K562 (cell line): ENCODE measurements around the gene TAS2R4. TPM values are rescaled to one million over a fixed set of nuclear protein-coding genes. Genes with fewer than 3 reads are reported as not detected.

Experiments used
- ATAC-seq: fragments of 200-7000 bp; cut with Tn5 transposase; 3 replicates; pipeline ENCODE4 v1.9.1; 2020; ENCODE audit warnings: moderate library complexity
- BruUV-seq: library from RNA; stranded (reverse); fragments of 400-500 nt; replicated peaks from 2 replicates; lab custom pipeline; 2021; lab: Mats Ljungman, UMichigan
- CTCF ChIA-PET: fragments of 300-600 bp; formaldehyde crosslinking; extraction: SDS; loops from one replicate; lab custom pipeline; 2021; ENCODE audit warnings: low intra/inter-chr PET ratio; lab: Yijun Ruan, JAX
- POLR2A ChIA-PET: fragments of 300-600, 350-650 bp; sonication (Branson Sonifier 250); formaldehyde crosslinking; extraction: SDS; loops from one replicate; lab custom pipeline; 2021; ENCODE audit warnings: antibody characterized with exemption, inconsistent platforms; lab: Yijun Ruan, JAX
- DNase-seq, 4 experiments: peaks; one replicate each; pipeline versions ENCODE4 v3.0.0 to v3.0.0-alpha.2; 2011 to 2018; ENCODE audit warnings: low spot score in 3 of 4, mixed read lengths in 3 of 4; ENCODE audit errors: extremely low read depth in 1 of 4
- FAIRE-seq: peaks from 2 replicates; lab custom pipeline; 2011; peaks lifted over from hg19 to GRCh38; lab: Jason Lieb, UNC
- H2AFZ ChIP-seq: 2 replicates; pipeline ENCODE4 v1.6.0; 2011; ENCODE audit warnings: low read depth, low read length, control low read depth, inconsistent platforms
- H3K27ac ChIP-seq: fragments of 200-600 bp; 3 replicates; pipeline ENCODE4 v1.8.0; 2011; ENCODE audit warnings: low read depth, mild to moderate bottlenecking, control low read depth, inconsistent platforms, low read length, moderate library complexity, mixed read lengths; ENCODE audit errors: extremely low read depth
- H3K27me3 ChIP-seq, 2 experiments: fragments of 300-600 bp in 1 of 2; 2 replicates in 1 of 2; 3 replicates in 1 of 2; pipeline versions ENCODE4 v1.6.0 to v1.8.0; 2011; ENCODE audit warnings: inconsistent platforms in 2 of 2, low read length in 2 of 2, mild to moderate bottlenecking in 1 of 2, mixed read lengths in 1 of 2, moderate library complexity in 1 of 2; ENCODE audit not compliant: control insufficient read depth in 2 of 2, insufficient read depth in 2 of 2
- H3K36me3 ChIP-seq: fragments of 300-600 bp; 3 replicates; pipeline ENCODE4 v1.8.0; 2011; ENCODE audit warnings: mild to moderate bottlenecking, low read length, inconsistent platforms; ENCODE audit not compliant: control insufficient read depth, insufficient read depth
- H3K4me1 ChIP-seq, 2 experiments: fragments of 200-600 bp in 1 of 2; replicated peaks in 1 of 2; 2 replicates in 1 of 2; 3 replicates in 1 of 2; pipeline versions ENCODE4 v1.5.1 to v1.8.0; 2011; ENCODE audit warnings: inconsistent platforms in 2 of 2, low read length in 2 of 2, mild to moderate bottlenecking in 1 of 2, mixed read lengths in 1 of 2, moderate library complexity in 1 of 2; ENCODE audit not compliant: control insufficient read depth in 2 of 2, insufficient read depth in 2 of 2
- H3K4me2 ChIP-seq: 2 replicates; pipeline ENCODE4 v1.6.1; 2011; ENCODE audit warnings: low read length, control low read depth, inconsistent platforms, mixed read lengths; ENCODE audit not compliant: insufficient read depth
- H3K4me3 ChIP-seq: fragments of 200-600 bp; sonication (generic), shearing (Covaris generic); 2 replicates; pipeline ENCODE4 v1.5.1; 2016; ENCODE audit warnings: control low read depth, inconsistent platforms
- H3K79me2 ChIP-seq: fragments of 200-600 bp; 3 replicates; pipeline ENCODE4 v1.8.0; 2011; ENCODE audit warnings: low read length, inconsistent platforms; ENCODE audit not compliant: control insufficient read depth, insufficient read depth
- H3K9ac ChIP-seq, 2 experiments: 2 replicates each; pipeline versions ENCODE4 v1.6.0 to v1.6.1; 2011; ENCODE audit warnings: low read depth in 2 of 2, low read length in 2 of 2, control low read depth in 1 of 2, inconsistent platforms in 1 of 2, mild to moderate bottlenecking in 1 of 2, mixed read lengths in 1 of 2; ENCODE audit not compliant: insufficient read depth in 1 of 2
- H3K9me1 ChIP-seq: one replicate; pipeline ENCODE4 v1.6.0; 2011; ENCODE audit warnings: inconsistent platforms, mild to moderate bottlenecking, low read length, moderate library complexity; ENCODE audit not compliant: control insufficient read depth, insufficient read depth
- H3K9me3 ChIP-seq: replicated peaks from 2 replicates; pipeline ENCODE4 v1.5.1; 2011; ENCODE audit warnings: low read depth, low read length, inconsistent platforms; ENCODE audit not compliant: control insufficient read depth, insufficient read depth
- H4K20me1 ChIP-seq: replicated peaks from 2 replicates; pipeline ENCODE4 v1.6.1; 2011; ENCODE audit warnings: low read length, inconsistent platforms, mixed read lengths; ENCODE audit not compliant: control insufficient read depth, insufficient read depth
- CBX3 ChIP-seq, 2 experiments: IDR thresholded peaks; 1 replicate in 1 of 2; 2 replicates in 1 of 2; pipeline ENCODE4 v1.6.1; 2012; ENCODE audit warnings: inconsistent platforms in 2 of 2, low read length in 2 of 2, borderline replicate concordance in 1 of 2, control low read depth in 1 of 2
- CBX8 ChIP-seq: fragments of 200-600 bp; sonication (generic); IDR thresholded peaks from 2 replicates; pipeline ENCODE4 v1.6.1; 2012; ENCODE audit warnings: borderline replicate concordance, mixed run types, low read depth, mild to moderate bottlenecking, moderate library complexity, mixed read lengths, low read length, control low read depth, inconsistent platforms; ENCODE audit not compliant: poor library complexity, severe bottlenecking; ENCODE audit errors: extremely low read depth
- CEBPB ChIP-seq: fragments of 450-650 bp; IDR thresholded peaks from 2 replicates; pipeline ENCODE4 v1.6.1; 2016; ENCODE audit warnings: missing genetic modification characterization, missing compliant biosample characterization
- ETS2 ChIP-seq: IDR thresholded peaks from 2 replicates; pipeline ENCODE4 v1.6.1; 2016; ENCODE audit warnings: borderline replicate concordance, missing genetic modification characterization, mild to moderate bottlenecking, moderate library complexity, missing compliant biosample characterization; ENCODE audit not compliant: poor library complexity, severe bottlenecking
- MCM5 ChIP-seq: fragments of 450-650 bp; IDR thresholded peaks from 2 replicates; pipeline ENCODE4 v1.6.1; 2016; ENCODE audit warnings: low read depth
- MNT ChIP-seq, 2 experiments: fragments of 450-650 bp; conservative IDR thresholded peaks; 2 replicates each; pipeline ENCODE4 v1.6.1; 2017; ENCODE audit warnings: mild to moderate bottlenecking in 2 of 2, moderate library complexity in 2 of 2
- RBM39 ChIP-seq: fragments of 200-400 bp; formaldehyde crosslinking; optimal IDR thresholded peaks from 2 replicates; pipeline ENCODE3; 2018; ENCODE audit warnings: low read depth, low read length
- RHOXF2B ChIP-seq: fragments of 250-450 bp; sonication (Bioruptor Pico); conservative IDR thresholded peaks from 2 replicates; pipeline ENCODE4 v1.5.1; 2021
- STAT5B ChIP-seq: fragments of 250-450 bp; sonication (Bioruptor Pico); IDR thresholded peaks from 2 replicates; pipeline ENCODE4 v1.8.0; 2021; ENCODE audit warnings: mild to moderate bottlenecking, inconsistent platforms
- THAP12 ChIP-seq: fragments of 250-450 bp; sonication (Bioruptor Pico); IDR thresholded peaks from 2 replicates; pipeline ENCODE4 v1.9.0; 2021; ENCODE audit warnings: mild to moderate bottlenecking, inconsistent platforms
- THRB ChIP-seq: fragments of 450-650 bp; formaldehyde crosslinking; conservative IDR thresholded peaks from 2 replicates; pipeline ENCODE4 v1.4.0; 2022; ENCODE audit warnings: mild to moderate bottlenecking, missing genetic modification characterization
- TOE1 ChIP-seq, 2 experiments: fragments of 450-650 bp in 1 of 2; sonication (generic) in 1 of 2; formaldehyde crosslinking in 1 of 2; IDR thresholded peaks; 2 replicates each; pipeline versions ENCODE4 v1.7.1 to v1.8.0; 2016 to 2022; ENCODE audit warnings: borderline replicate concordance in 2 of 2, mild to moderate bottlenecking in 2 of 2, antibody characterized with exemption in 1 of 2, inconsistent platforms in 1 of 2, low read depth in 1 of 2, missing genetic modification reagents in 1 of 2, moderate library complexity in 1 of 2
- XRCC4 ChIP-seq: IDR thresholded peaks from one replicate; pipeline ENCODE4 v1.6.1; 2011; ENCODE audit not compliant: insufficient read depth, insufficient read length; ENCODE audit errors: extremely low read depth
- ZKSCAN3 ChIP-seq: fragments of 250-450 bp; sonication (Bioruptor Pico); IDR thresholded peaks from 2 replicates; pipeline ENCODE4 v1.4.0; 2020
- ZNF354B ChIP-seq: fragments of 250-450 bp; sonication (Bioruptor Pico); IDR thresholded peaks from 2 replicates; pipeline ENCODE4 v1.4.0; 2020
- WGBS: fragments of 100-300 bp; shearing (Covaris generic); methylation state at CpG from one replicate; pipeline ENCODE4 v1.1.6; 2016; ENCODE audit warnings: low coverage, mixed read lengths; ENCODE audit not compliant: insufficient coverage; ENCODE audit errors: missing lambda C conversion rate; 5-methylcytosine and 5-hydroxymethylcytosine counted together
- in situ Hi-C: fragments of 300-500 bp; cut with MboI; formaldehyde crosslinking; loops from 4 replicates; pipeline ENCODE4 v1.15.0; 2018; ENCODE audit warnings: inconsistent platforms, mixed read lengths
- intact Hi-C: fragments of 100-400 bp; cut with micrococcal nuclease; formaldehyde crosslinking; loops from 2 replicates; pipeline ENCODE4 v1.14.2; 2022
- polyA plus RNA-seq, 8 experiments: library from polyadenylated mRNA; depleted of rRNA in 4 of 8; stranded (reverse) in 5 of 8; unstranded in 3 of 8; fragments of >200 nt; fragmentation: Nextera tagmentation in 2 of 8; fragmentation: Illumina TruSeq in 1 of 8; extraction: Ambion mirVana in 2 of 8; extraction: Trizol in 1 of 8; gene quantifications; 2 replicates each; pipeline versions ENCODE4 v1.2.1 to v1.2.3, GENCODE V29; 2011 to 2014; ENCODE audit warnings: inconsistent platforms in 1 of 8, missing spikeins in 1 of 8
- total RNA-seq, 7 experiments: library from RNA; depleted of rRNA in 6 of 7; stranded (reverse); fragments of >200 nt in 6 of 7; fragmentation: Illumina TruSeq in 2 of 7; extraction: Trizol in 2 of 7; gene quantifications; 2 replicates each; pipeline versions ENCODE4 v1.2.1 to v1.2.3, GENCODE V29; 2011 to 2021; ENCODE audit warnings: low replicate concordance in 1 of 7

The TAS2R4 gene
- total and polyA plus RNA-seq, 9 of the 15 experiments (the other 6 are each of a cell fraction or from before 2014, with no cell fraction given) = 0.04 to 2.1 (median 0.68) TPM

- TF ChIP-seq MNT (conservative IDR thresholded peaks at IDR 0.05) = no peak
- TF ChIP-seq STAT5B = no peak
- TF ChIP-seq RBM39 = no peak
These were observed 16.1 kb downstream of the TAS2R4 start (continued) for GRCh38 chr7:141792526-141792925.

GRCh38 chr7:141820067-141820466, 43.6 kb downstream of the TAS2R4 start:
- no peaks in the 10 kb centered on the region for H3K4me1 ChIP-seq
- CTCF ChIA-PET = no interaction called here
- H3K27ac ChIP-seq = no peak overlapping the region
- POLR2A ChIA-PET = no interaction called here
- BruUV-seq = no TSS peak
- no peaks in the 10 kb centered on the region for H3K27me3 ChIP-seq
- H3K36me3 ChIP-seq = no peaks in the 10 kb centered on the region
- DNase-seq (no peak), ATAC-seq (no peak), FAIRE-seq (no peak)
- H3K79me2 ChIP-seq = no peaks in the 10 kb centered on the region
- WGBS = 4% methylated on average over 1 of the region's 1 CpG
- in situ Hi-C loops (no loop called here), intact Hi-C loops (no loop called here)
- H3K9me3 ChIP-seq = no peaks in the 10 kb centered on the region; the same call in 1 of the 2 replicates
- H3K4me3 ChIP-seq = no peak overlapping the region
- no peak overlapping the region for H3K4me2 ChIP-seq
- H4K20me1 ChIP-seq = no peaks in the 10 kb centered on the region
- no peaks in the 10 kb centered on the region for H3K9me1 ChIP-seq
- H2AFZ ChIP-seq = no peak overlapping the region
- H3K9ac ChIP-seq = no peak overlapping the region
- TF ChIP-seq XRCC4 (no peak), CBX3 (IDR thresholded peaks at IDR 0.05; ENCODE audit: borderline replicate concordance in 1 of 2, low read length in 2 of 2) (peak in 1 of 2 experiments; percentile 42; a peak in 1 of 3 replicates), THAP12 (CRISPR knock-in tag) (no peak), CEBPB (tag) (no peak), RHOXF2B (CRISPR knock-in tag) (no peak), CBX8 (no peak), ETS2 (tag) (no peak), THRB (no peak), ZKSCAN3 (no peak), MCM5 (no peak), TOE1 (IDR thresholded peaks at IDR 0.05; ENCODE audit: borderline replicate concordance) (no peak), TOE1 (CRISPR knock-in tag; IDR thresholded peaks at IDR 0.05; ENCODE audit: borderline replicate concordance, low read depth) (no peak), ZNF354B (CRISPR knock-in tag) (no peak)
